WERI-Rb-1 (cell line): ENCODE data around the gene CNTN5.

Source experiments
- DNase-seq: peaks from one replicate; pipeline ENCODE4 v3.0.0-alpha.2; 2020
- H3K27ac ChIP-seq: fragments of 250-450 bp; sonication (Bioruptor Pico); 2 replicates; pipeline ENCODE4 v1.5.1; 2020; ENCODE audit warnings: mild to moderate bottlenecking, moderate library complexity
- H3K27me3 ChIP-seq: fragments of 250-450 bp; sonication (Bioruptor Pico); 2 replicates; pipeline ENCODE4 v1.5.1; 2021; ENCODE audit warnings: mild to moderate bottlenecking, low read depth, moderate library complexity; ENCODE audit not compliant: insufficient read depth, severe bottlenecking
- H3K36me3 ChIP-seq: fragments of 250-450 bp; sonication (Bioruptor Pico); 2 replicates; pipeline ENCODE4 v1.5.1; 2020; ENCODE audit warnings: mild to moderate bottlenecking, moderate library complexity
- H3K4me3 ChIP-seq: 2 replicates; pipeline ENCODE4 v1.5.1; 2011; ENCODE audit warnings: low read depth, mild to moderate bottlenecking, control low read depth, low read length
- H3K9me3 ChIP-seq: fragments of 250-450 bp; sonication (Bioruptor Pico); 2 replicates; pipeline ENCODE4 v1.5.1; 2021; ENCODE audit warnings: mild to moderate bottlenecking, moderate library complexity; ENCODE audit not compliant: severe bottlenecking
- TF ChIP-seq, protein P1 (sequence below): IDR thresholded peaks from 2 replicates; pipeline ENCODE4 v1.5.1; 2011; ENCODE audit warnings: low read depth, mild to moderate bottlenecking, control low read depth, inconsistent platforms, low read length

Gene CNTN5

GRCh38 chr11:100182927-100183326 is 1162.2 kb downstream of the CNTN5 start:
- Histone ChIP-seq H3K9me3 (no peaks in the 10 kb centered on the region), H3K4me3 (no peak overlapping the region), H3K27me3 (no peaks in the 10 kb centered on the region), H3K27ac (no peak overlapping the region), H3K36me3 (no peaks in the 10 kb centered on the region)
- DNase-seq: no peak
- TF ChIP-seq, protein P1, sequence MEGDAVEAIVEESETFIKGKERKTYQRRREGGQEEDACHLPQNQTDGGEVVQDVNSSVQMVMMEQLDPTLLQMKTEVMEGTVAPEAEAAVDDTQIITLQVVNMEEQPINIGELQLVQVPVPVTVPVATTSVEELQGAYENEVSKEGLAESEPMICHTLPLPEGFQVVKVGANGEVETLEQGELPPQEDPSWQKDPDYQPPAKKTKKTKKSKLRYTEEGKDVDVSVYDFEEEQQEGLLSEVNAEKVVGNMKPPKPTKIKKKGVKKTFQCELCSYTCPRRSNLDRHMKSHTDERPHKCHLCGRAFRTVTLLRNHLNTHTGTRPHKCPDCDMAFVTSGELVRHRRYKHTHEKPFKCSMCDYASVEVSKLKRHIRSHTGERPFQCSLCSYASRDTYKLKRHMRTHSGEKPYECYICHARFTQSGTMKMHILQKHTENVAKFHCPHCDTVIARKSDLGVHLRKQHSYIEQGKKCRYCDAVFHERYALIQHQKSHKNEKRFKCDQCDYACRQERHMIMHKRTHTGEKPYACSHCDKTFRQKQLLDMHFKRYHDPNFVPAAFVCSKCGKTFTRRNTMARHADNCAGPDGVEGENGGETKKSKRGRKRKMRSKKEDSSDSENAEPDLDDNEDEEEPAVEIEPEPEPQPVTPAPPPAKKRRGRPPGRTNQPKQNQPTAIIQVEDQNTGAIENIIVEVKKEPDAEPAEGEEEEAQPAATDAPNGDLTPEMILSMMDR: no peak

DNA sequence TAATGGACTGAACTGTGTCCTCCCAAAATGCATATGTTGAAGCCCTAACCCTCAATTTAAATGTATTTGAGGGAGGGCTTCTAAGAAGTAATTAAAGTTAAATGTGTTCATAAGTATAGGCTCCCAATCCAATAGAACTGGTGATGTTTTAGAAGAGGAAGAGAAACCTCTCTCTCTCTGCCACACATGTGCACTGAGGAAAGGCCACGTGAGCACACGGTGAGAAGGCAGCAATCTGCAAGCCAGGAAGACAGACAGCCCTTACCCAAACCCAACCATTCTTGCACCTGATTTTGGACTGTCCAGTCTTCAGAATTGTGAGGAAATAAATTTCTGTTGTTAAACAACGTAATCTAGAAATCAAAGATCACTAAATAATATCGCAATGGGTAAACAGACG is 1164.8 kb downstream of the CNTN5 start:
- TF ChIP-seq, protein P1: no peak
- Histone ChIP-seq H3K9me3 (no peaks in the 10 kb centered on the region), H3K4me3 (no peak overlapping the region)

DNA sequence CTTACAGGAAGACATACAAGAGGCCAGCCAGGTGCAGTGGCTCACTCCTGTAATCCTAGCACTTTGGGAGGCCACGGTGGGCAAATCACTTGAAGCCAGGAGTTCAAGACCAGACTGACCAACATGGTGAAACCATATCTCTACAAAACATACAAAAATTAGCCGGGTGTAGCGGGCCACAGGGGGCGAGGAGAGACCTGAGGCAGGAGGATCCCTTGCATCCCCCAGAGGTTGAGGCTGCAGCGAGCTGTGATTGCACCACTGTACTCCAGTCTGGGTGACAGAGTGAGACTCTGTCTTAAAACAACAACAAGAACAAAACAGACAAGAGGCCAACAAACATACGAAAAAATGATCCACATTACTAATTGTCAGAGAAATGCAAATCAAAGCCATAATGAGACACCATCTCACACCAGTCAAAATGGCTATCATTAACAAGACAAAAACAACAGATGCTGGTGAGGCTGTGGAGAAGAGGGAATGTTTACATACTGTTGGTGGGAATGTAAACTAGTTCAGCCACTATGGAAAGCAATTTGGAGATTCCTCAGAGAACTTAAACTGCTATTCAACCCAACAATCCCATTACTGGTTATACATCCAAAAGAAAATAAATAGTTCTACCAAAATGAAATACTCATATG is 1167.5 kb downstream of the CNTN5 start:
- Histone ChIP-seq H3K9me3 (no peaks in the 10 kb centered on the region), H3K27ac (no peak overlapping the region), H3K27me3 (no peaks in the 10 kb centered on the region), H3K36me3 (no peaks in the 10 kb centered on the region), H3K4me3 (no peak overlapping the region)
- TF ChIP-seq, protein P1: no peak
- DNase-seq: no peak

More for the DNA sequence above, 1164.8 kb downstream of the CNTN5 start:
- Histone ChIP-seq H3K27ac (no peak overlapping the region), H3K27me3 (no peaks in the 10 kb centered on the region), H3K36me3 (no peaks in the 10 kb centered on the region)
- no peak for DNase-seq

DNA sequence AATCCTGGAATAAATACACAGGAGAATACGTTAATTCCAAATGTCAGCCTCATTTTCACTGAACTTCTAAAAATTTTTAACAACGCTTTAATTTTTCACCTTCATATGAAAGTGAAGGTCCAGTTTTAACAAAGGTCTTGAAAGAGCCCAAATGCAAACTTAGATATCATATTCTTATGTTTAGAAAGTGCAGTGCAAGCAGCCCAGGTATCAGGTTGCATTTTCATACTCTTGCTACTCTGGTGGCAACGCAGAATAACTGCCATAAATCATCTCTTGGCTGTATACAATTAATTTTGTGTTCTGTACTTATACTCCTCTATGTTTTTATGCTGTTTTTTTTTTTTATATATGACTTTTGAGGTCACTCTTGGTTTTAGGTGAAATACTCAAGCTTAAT is 1169.6 kb downstream of the CNTN5 start:
- H3K27ac ChIP-seq: no peak overlapping the region

DNA sequence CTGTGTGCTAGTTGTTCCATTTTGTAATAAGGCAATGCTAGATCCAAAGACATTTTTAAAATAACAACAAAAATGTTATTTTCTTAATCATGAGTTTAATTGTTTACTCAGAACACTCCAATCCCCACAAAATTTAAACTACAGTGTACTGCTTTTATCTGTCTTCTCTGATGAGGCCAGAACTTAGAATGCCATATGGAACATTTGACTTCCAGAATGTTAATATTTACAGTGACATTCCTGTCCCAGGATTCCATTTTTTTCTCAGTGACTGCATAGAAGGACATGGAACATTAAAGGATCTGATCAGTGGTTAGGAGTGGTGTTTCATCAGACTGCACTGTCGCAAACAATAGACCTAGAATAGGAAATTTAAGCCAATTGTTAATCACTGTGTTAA is 1171.4 kb downstream of the CNTN5 start:
- DNase-seq: no peak
- TF ChIP-seq, protein P1: no peak
- no peak overlapping the region for H3K27ac ChIP-seq
- H3K36me3 ChIP-seq: no peaks in the 10 kb centered on the region
- H3K9me3 ChIP-seq: no peaks in the 10 kb centered on the region
- H3K4me3 ChIP-seq: no peak overlapping the region
- no peaks in the 10 kb centered on the region for H3K27me3 ChIP-seq

More for the DNA sequence above, 1169.6 kb downstream of the CNTN5 start:
- no peak overlapping the region for H3K4me3 ChIP-seq
- no peaks in the 10 kb centered on the region for H3K36me3 ChIP-seq
- no peaks in the 10 kb centered on the region for H3K9me3 ChIP-seq
- DNase-seq: no peak
- TF ChIP-seq, protein P1: no peak
- H3K27me3 ChIP-seq: no peaks in the 10 kb centered on the region

- Histone ChIP-seq H3K36me3 (no peaks in the 10 kb centered on the region), H3K9me3 (no peaks in the 10 kb centered on the region), H3K27ac (no peak overlapping the region), H3K4me3 (no peak overlapping the region), H3K27me3 (no peaks in the 10 kb centered on the region)
- TF ChIP-seq, protein P1: no peak
- no peak for DNase-seq
These were observed 1183.0 kb downstream of the CNTN5 start for GRCh38 chr11:100203789-100204188.
